Stimulated activated CD4-positive, alpha-beta T cell treated with anti-CD3 and anti-CD28 coated beads, Interleukin-2, amount 100 ng/mL, for 48 hours (primary cell): ENCODE measurements around the gene TRIM75.
"Not testable (repeated sequence)": the region's sequence is repeated elsewhere in the genome, so short reads cannot be mapped to it uniquely, and the experiment has no call there.

ENCODE experiments used
- DNase-seq, 2 donors: peaks; one replicate each; pipeline ENCODE4 v3.0.0-alpha.2; 2020

TRIM75 gene

DNA sequence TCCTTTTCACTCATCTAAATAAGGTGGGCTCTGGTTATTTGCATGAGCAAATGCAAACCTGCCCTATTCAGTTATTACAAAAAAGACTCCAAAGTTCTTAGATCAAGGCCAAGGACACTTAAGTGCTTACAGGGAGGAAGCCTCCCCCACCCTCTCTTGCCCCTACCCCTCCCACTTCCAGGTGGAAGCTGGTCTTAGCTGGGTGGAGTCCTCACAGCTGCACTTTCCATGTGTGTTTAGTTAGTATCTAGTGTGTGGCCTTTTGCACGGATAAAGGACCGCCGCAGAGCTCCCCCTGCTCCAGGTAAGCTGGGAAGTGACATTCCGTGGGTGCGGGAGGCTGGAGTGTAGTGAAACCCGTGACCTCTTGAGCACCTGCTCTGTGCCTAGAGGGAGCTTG lies at the start of gene TRIM75:
TSS of gene TRIM75 (plus strand) at position 222 of the 400 bp plus-strand sequence. CDS start 5,282 bp downstream, outside the sequence.
- no peak for DNase-seq

DNA sequence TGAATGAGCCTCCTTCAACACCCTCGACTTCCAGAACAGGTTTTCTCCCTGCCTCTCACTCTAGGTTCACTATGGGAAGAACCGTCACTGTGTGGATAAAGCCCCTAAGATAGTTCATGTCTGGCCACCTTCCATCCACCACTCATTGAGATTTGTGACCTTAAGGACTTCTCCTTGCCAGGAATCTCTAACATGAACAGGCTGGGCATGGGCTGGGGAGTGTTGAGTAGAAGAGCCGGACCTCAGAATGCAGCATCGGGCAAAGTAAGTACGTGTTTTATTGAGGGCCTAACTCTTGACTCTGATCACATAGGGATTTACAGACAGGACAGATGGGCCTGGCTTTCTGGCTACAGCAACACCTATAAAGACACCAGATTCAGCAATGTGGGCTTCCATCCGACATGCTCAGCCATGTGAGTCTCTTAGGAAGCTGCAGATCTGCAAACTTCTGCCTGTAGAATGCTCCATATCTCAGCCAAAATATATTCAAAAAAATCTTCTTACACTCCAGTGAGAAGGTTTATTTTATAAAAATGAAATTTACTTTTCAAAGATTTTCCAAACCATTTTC lies 48.2 kb upstream of the TRIM75 start:
- DNase-seq, result no peak

DNA sequence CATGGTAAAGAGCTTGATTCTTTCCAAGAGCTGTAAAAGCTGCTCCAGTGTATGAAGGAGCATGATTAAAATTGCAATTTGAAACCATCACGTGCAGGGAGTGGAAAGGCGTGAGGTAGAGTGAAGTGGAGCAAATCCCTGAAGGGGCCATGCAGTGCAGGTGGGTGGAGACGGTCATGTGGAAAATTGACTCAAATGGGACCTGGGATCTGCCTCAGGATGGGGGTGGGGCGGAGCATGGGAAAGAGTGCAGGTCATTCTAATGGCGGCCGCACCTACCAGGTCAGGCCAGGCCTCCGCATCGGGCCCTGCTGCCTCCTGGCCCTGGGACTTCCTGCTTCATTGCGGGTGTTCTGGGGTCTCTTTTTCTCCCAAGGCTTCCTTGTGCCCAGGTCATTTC lies 47.2 kb upstream of the TRIM75 start:
- DNase-seq, result no peak

DNA sequence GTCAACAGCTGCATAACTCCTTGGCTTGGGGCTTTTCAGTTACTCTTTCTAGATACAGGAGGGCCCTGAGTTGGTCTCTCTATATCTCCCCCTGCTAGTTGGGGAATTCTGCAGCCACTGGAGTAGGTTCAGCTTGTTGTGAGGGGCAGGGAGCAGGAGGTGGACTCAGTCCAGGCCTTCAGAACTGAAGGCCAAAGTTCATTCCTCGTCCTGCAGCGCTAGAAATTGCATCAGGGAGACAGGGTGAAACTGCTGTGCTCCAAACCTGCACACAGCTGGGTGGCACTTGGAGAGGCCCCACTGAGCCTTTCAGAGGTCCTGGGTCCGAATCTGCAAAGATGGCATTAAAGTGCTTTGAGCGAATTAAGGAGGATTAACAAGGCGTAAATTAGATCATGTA lies 46.8 kb upstream of the TRIM75 start:
- no peak for DNase-seq

DNA sequence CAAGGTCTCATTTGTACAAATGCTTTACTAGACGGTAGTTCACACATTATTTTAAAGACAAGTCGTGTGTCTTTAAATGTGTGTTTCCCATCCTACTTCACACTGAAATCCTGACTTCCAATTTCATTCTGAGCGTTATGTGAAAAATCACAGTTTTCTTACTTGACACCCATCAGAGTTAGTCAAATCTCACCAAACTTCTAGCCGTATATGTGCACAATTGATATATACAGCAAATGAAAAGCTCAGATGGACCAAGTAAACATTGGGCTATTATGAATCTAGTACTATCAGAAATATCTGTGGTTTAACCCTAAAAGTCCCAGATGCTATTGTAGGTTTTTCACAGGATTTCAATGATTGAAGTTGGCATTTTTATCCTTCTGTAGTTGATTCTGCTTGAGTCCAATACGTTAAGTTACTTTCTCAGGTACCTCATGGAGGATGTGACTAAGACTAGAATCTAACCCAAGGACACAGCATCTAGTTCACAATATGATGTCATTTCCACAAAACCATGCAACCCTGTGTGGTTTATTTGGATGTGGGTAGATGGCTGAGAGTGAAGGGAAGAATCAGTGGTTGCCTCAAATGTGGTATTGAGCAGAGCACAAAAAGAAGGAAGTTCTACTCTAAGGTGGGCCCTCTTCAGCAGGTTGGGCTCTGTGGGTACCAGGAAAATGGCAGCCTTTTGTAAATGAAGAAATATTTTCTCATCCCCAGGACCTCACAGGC lies 44.0 kb upstream of the TRIM75 start:
- DNase-seq, result no peak

DNA sequence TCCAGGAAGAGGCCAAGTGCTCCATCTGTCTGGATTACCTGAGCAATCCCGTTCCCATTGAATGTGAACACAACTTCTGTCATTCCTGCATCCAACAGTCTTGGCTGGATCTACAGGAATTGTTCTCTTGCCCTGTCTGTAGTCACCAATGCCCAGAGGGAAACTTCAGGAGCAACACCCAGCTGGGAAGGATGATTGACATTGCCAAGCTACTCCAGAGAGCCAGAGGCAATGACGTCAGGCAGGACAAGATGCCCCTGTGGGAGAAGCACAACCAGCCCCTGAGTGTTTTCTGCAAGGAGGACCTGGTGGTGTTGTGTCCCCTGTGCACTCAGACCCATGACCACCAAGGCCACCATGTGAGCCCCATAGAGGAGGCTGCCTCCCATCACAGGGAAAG lies 43.2 kb upstream of the TRIM75 start:
- DNase-seq, result no peak

DNA sequence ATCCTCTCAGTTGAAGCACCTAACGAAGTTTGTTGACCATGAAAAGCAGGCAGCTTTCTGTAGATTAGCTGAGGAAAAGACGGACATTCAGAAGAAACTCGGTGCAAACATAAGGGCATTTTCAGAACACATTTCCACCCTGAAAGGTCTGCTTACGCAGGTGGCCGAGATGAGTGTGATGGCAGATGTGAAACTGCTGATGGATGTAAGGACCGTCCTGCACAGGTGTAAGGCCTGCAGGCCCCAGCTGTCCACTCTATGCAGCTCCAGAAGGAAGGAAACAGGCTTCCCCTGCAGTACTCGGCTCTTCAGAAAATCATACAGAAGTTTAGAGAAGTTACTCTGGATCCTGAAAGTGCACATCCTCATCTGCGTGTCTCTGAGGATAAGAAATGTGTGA lies 42.7 kb upstream of the TRIM75 start:
- DNase-seq, result no peak

DNA sequence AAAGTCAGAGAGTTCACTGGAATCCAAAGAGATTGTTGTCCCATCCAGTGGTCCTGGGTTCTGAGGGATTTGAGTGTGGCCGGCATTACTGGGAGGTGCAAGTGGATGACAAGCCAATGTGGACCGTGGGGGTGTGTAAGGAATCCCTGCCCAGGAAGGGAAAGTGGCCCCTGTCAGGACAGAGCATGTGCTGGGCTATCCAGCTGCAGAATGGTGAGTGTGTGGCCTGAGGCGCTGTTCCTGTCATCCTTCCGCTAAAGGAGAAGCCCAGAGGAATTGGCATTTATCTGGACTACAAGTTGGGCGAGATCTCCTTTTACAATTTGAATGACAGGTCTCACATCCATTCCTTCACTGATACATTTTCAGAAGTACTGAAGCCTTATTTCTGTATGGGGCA lies 42.3 kb upstream of the TRIM75 start:
- DNase-seq, result no peak

DNA sequence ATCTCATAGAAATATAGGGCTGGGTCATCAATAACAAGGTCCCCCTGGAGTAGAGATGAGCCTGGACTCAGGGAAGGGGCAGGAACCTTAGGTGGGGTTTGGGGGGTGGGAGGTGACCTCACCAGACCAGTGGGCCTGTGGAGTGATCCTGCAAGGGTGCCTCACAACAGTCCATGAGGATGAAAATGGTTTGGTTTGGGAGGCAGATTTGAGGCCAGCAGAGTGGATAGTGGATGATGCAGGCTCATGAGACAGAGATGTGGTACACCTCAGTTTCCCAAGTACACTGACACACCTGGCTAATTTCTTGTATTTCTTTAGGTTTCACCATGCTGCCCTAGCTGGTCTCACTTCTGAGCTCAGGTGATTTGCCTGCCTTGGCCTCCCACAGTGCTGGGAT lies 40.0 kb upstream of the TRIM75 start:
- DNase-seq, result no peak

DNA sequence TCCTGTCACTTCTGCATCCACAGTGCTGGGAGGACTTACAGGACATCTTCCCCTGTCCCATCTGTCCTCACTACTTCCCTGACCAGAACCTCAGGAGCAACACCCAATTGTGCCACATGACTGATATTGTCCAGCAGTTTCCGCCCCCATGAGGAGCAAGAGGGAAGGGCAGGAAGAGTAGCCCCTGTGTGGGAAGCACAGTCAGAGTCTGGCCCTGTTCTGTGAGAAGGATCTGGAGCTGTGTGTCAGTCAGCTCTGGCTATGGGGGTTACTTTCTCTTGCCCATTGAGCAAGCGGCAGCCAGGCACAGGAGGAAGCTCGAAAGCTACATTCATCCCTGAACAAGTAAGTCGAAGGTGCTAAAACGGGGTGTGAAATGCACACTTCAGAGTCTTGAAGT lies 36.7 kb upstream of the TRIM75 start:
- no peak for DNase-seq

DNA sequence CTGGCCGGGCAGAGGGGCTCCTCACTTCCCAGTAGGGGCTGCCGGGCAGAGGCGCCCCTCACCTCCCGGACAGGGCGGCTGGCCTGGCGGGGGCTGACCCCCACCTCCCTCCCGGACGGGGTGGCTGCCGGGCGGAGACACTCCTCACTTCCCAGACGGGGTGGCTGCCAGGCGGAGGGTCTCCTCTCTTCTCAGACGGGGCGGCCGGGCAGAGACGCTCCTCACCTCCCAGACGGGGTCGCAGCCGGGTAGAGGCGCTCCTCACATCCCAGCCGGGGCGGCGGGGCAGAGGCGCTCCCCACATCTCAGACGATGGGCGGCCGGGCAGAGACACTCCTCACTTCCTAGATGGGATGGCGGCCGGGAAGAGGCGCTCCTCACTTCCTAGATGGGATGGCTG lies 33.7 kb upstream of the TRIM75 start:
- not testable (repeated sequence) for DNase-seq

DNA sequence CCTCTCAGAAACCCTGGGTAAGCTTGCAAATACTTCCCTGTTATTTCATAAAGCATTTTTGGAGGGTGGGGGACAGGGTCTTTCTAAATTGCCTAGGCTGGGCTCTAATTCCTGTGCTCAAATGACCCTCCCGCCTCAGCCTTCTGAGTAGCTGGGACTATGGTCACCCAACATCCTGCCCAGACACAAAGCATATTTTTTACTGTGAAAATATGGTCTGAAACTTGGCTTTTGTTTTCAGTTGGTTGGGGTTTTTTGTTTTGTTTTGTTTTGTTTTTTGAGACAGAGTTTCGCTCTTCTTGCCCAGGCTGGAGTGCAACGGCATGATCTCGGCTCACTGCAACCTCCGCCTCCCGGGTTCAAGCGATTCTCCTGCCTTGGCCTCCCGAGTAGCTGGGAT lies 27.9 kb upstream of the TRIM75 start:
- DNase-seq, result not testable (repeated sequence)

DNA sequence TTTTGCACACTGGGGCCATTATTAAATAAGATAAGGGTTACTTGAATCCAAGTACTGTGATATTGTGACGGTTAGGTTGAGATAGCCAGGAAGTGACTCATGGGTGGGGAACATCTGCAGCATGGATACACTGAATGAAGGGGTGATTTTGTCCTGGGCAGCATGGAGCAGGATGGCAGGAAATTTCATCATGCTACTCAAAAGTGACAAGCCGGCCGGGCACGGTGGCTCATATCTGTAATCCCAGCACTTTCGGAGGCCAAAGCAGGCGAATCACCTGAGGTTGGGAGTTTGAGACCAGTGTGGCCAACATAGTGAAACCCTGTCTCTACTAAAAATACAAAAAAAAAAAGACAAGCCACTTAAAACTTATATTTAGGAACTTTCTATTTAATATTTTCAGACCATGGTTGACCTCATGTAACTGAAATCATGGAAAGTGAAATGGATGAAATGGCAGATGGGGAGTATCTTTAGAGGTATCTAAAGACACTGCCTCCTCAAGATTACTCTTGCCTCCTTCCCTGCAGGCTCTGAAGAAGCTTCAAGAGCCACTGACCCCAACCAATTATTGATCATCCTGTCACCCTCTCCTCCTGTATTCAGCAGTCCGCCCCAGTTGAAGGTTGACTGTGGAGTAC lies 25.8 kb upstream of the TRIM75 start:
- DNase-seq, result no peak

DNA sequence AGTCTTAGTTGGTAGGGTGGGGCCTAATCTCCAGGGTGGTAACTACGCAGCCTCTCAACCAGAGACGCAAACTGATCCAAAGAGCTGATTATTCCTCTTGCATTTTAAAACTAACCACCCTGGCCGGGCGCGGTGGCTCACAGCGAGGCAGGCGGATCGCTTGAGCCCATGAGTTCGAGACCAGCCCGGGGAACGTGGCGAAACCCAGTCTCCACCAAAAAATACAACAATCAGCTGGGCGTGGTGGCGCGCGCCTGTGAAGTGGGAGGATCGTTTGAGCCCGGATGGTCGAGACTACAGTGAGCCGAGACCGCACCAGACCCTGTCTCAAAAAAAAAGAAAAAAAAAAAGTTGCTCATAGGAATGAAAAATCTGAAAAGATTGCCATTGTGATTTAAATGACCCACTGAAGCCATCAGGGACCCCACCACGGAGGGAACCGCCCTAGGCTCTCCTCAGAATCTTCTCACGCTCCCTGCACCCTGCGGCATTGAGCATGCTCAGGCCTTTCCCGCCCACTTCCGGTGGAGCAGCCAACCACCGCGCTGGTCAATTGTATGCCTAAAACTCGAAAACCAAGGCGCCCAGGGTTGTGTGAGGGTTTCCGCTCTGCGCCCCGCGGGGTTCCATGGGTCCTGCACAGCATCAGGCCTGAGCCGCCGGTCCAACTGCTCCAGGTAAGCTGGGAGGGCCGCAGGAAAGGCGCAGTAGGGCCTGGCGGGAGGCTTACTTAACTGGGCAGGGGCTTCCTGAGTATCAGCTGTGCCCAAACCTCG lies 22.0 kb upstream of the TRIM75 start, which contains the start of gene TRIM60:
TSS of gene TRIM60 (plus strand) at position 564 of the 776 bp plus-strand sequence. CDS start 8,074 bp downstream, outside the sequence.
- no peak for DNase-seq

DNA sequence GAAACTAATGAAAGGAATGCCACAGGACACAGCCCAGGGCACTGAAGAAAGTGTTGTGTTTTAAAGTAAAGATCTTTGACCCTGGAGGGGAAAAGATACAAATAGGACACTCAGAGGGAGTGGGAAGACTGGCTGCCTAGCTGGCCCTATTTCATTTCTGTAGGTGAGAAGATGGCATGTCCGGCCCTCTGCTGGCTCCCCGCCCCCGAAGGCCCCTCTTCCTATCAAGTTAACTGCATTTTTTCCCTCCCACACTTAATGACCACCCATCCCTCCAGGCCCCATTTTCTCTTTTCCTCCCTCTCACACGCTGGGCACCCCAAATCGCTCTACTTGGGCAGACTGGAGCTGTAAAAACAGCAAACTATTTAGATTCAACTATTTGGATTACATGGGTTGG lies 5.5 kb upstream of the TRIM75 start:
- DNase-seq, result no peak

DNA sequence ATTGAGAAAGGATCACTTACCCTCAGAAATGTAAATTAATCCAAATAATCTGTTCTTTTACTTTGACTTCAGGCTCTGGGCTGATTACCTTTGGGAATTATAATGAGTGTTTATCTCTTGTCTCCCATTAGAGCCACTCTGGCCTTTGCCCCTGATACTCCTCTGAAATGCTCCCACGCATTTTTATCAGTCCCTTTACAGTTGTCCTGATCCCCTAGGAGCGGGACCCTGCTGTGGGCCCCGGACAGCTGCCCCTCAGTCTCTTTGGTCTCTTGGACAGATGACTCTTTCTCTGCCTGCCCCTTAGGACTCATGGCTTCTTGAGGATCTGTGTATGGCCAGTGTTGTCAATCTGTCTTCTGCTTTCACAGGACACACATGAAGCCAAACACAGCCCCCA lies 1.0 kb upstream of the TRIM75 start:
- no peak for DNase-seq

DNA sequence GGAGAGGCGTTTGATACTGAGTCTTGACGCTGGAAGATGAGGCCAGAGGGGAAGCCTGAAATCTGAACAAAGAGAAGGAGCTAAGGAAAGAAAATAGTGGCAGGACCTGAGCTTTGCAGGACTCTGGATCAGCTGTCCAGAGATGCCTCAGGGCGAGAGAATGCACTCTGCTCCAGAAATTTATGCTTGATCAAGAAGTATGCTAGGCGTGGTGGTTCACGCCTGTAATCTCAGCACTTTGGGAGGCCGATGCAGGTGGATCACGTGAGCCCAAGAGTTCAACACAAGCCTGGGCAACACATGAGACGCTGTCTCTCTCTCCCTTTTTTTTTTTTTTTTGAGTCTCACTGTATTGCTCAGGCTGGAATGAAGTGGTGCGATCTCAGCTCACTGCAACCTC lies 1.9 kb downstream of the TRIM75 start:
- no peak for DNase-seq

DNA sequence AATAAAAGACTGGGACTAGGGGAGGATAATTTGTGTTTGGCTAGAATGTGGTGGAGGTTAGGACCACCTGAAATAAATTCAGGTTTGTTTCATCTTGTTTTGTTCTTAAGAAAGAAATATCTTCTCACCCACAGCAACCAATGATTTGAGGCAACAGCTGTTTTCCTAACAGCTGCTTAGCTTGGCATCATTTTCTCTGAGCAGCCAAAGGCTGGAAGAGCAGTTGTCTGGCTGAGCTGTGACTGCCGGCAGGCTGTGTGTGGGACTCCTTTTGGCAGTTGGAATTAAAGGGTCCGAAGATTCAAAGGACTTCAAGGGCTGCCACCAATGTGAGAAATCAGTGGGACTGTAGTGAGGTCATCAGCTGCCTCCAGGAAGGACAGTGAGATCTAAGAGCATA lies 5.0 kb downstream of the TRIM75 start:
- no peak for DNase-seq

DNA sequence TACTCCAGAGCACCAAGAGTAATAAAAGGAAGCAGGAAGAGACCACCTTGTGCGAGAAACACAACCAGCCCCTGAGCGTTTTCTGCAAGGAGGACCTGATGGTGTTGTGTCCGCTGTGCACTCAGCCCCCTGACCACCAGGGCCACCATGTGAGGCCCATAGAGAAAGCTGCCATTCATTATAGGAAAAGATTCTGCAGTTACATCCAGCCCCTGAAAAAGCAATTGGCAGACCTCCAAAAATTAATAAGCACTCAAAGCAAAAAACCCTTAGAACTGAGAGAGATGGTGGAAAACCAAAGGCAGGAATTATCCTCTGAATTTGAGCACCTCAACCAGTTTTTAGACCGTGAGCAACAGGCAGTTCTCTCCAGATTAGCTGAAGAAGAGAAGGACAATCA lies 5.7 kb downstream of the TRIM75 start:
- no peak for DNase-seq

DNA sequence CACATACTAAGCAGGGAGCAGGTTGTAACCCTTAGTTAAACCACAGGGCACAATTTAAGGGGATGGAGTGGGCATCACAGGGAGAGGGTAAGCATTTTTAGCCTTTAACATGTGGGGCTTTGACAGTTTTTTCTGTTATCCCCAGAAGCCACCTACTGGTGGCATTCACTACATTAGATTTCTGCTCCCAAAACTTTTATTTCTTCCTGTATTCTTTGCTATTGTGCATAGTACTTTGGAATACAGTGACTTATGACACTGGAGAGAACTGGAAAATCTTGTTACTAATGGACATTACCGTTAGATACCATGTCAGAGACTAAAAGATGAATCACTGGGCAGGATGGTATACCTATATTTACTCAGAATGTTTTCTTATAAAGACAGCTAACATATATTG lies 7.3 kb downstream of the TRIM75 start:
- DNase-seq, result no peak

DNA sequence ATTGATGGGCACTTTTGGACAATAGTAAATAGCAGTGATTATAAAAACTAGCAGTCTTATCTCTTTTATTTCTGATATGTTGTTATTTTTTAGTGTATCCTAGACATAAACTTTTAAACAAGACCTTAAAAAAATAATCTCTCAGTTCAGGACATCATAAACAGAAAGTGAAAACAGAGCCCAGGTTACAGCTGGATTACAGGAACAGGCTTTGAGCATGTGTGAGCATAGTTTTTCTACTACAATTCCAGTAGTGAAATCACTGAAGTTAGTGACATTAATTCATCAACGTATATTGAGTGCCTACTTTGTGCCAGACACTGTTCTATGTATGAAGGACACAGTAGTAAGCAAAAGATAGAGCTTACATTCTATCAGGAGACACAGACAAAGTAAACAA lies 16.9 kb downstream of the TRIM75 start:
- no peak for DNase-seq

DNA sequence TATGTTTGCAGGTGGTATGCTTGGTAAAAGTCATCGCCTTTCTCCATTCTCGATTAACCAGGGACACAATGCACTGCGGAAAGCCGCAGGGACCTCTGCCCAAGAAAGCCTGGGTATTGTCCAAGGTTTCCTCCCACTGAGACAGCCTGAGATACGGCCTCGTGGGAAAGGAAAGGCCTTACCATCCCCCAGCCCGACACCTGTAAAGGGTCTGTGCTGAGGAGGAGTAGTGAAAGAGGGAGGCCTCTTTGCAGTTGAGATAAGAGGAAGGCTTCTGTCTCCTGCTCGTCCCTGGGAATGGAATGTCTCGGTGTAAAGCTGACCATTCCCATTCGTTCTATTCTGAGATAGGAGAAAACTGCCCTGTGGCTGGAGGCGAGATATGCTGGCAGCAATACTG lies 19.7 kb downstream of the TRIM75 start:
- not testable (repeated sequence) for DNase-seq

DNA sequence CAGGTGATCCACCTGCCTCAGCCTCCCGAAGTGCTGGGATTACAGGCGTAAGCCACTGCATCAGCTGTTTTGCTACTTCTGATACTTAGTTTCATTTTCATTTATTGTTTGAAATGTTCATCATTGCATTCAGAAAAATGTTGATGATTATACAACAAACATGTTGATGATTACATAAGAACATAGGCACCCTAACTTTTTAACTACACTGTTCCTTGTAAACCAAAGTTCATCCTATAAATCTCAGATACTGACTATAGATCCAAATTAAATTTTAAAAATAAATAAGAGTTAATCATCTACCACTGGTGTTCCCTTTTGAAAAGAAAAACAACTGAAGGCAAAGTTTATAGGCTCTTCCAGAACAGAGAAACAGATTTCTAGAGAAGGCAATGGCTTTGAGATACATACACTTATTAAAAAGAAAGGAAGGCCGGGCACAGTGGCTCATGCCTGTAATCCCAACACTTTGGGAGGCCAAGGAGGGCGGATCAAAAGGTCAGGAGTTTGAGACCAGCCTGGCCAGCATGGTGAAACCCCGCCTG lies 23.4 kb downstream of the TRIM75 start:
- DNase-seq, result no peak
